Dendritic cell treated with granulocyte-macrophage colony-stimulating factor and Interleukin-4, amounts not matched to agents 40 ng/mL and 50 ng/mL, for 4 days (primary cell): Measurements from ENCODE around the gene FUT7.
A peak's percentile ranks its signal among the peaks of the same experiment; 100 is the strongest.

Experiments used
- H3K27ac Mint-ChIP-seq: one replicate; pipeline ENCODE4 v1.8.0; 2022; ENCODE audit warnings: mild to moderate bottlenecking, mixed read lengths
- H3K27me3 Mint-ChIP-seq: one replicate; pipeline ENCODE4 v1.8.0; 2022; ENCODE audit warnings: mild to moderate bottlenecking, mixed read lengths
- H3K36me3 Mint-ChIP-seq: one replicate; pipeline ENCODE4 v1.8.0; 2022; ENCODE audit warnings: low read depth, mixed read lengths
- H3K4me1 Mint-ChIP-seq: one replicate; pipeline ENCODE4 v1.8.0; 2022; ENCODE audit warnings: low read depth, mixed read lengths
- H3K4me3 Mint-ChIP-seq: one replicate; pipeline ENCODE4 v1.8.0; 2022; ENCODE audit warnings: mild to moderate bottlenecking, moderate library complexity, mixed read lengths
- H3K9me3 Mint-ChIP-seq: one replicate; pipeline ENCODE4 v1.8.0; 2022; ENCODE audit warnings: mixed read lengths
- intact Hi-C: fragments of 100-400 bp; cut with micrococcal nuclease; formaldehyde crosslinking; loops from one replicate; pipeline ENCODE4 v1.15.0; 2022

Gene FUT7, protein sequence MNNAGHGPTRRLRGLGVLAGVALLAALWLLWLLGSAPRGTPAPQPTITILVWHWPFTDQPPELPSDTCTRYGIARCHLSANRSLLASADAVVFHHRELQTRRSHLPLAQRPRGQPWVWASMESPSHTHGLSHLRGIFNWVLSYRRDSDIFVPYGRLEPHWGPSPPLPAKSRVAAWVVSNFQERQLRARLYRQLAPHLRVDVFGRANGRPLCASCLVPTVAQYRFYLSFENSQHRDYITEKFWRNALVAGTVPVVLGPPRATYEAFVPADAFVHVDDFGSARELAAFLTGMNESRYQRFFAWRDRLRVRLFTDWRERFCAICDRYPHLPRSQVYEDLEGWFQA

DNA sequence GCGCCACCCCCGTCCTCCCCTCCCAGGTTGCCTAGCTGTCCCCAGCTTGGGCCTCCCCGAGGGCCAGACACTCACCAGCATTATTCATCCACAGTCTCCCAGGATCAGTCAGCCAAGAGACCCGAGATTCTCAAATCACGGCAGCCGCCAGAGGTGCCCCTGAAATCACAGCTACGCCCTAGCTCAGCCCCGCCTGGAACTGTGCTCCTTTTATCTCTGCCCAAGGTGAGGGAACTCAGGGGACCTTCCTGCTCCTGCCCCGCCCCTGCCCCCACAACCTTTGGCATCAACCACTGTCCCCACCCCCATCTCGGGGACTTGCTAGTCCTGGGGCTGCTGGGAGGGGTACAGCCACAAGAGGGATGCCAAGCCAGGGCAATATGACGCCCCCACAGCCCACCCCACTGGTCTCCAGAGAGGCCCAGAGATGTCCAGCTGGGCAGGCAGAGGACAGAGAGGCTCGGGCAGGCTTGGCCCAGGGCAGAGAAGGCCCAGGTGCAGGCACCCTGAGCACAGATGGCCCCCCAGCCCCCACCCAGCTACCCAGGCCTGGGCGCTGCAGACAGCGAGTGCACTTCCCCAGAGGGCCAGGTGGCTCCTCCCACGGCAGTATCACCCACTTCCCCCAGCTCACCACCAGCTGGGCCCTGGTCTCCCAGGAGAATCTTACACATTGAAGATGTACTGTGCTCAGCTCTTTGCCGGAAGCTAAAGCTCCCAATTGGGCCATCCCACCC, at the start of gene FUT7:
Gene FUT7, minus strand, starts transcription at position 185 of the 737 bp plus-strand sequence. Its CDS starts 97 bp downstream, at position 88.
- intact Hi-C loops, result no loop called here
- peak within 1 kb of the TSS; percentile 90 for H3K27ac Mint-ChIP-seq
- peaks cover 89% of the 10 kb centered on the region for H3K4me1 Mint-ChIP-seq
- H3K9me3 Mint-ChIP-seq, result no peaks in the 10 kb centered on the region
- peaks cover 3% of the 10 kb centered on the region for H3K27me3 Mint-ChIP-seq
- H3K36me3 Mint-ChIP-seq, result peaks cover 42% of the 10 kb centered on the region
- H3K4me3 Mint-ChIP-seq, result peak within 1 kb of the TSS; percentile 92

GRCh38 chr9:137080260-137081122, 48.6 kb upstream of the FUT7 start:
- Mint-ChIP-seq H3K36me3 (peaks cover 68% of the 10 kb centered on the region), H3K27me3 (no peaks in the 10 kb centered on the region), H3K27ac (no peak overlapping the region), H3K4me1 (peaks cover 64% of the 10 kb centered on the region), H3K9me3 (no peaks in the 10 kb centered on the region), H3K4me3 (peak overlapping the region; percentile 14)
- intact Hi-C loops, result no loop called here

GRCh38 chr9:137079401-137079787, 47.5 kb upstream of the FUT7 start:
- Mint-ChIP-seq H3K27me3 (no peaks in the 10 kb centered on the region), H3K36me3 (peaks cover 73% of the 10 kb centered on the region), H3K4me1 (peaks cover 64% of the 10 kb centered on the region), H3K4me3 (peak overlapping the region; percentile 39), H3K9me3 (no peaks in the 10 kb centered on the region), H3K27ac (no peak overlapping the region)
- intact Hi-C loops, result no loop called here

DNA sequence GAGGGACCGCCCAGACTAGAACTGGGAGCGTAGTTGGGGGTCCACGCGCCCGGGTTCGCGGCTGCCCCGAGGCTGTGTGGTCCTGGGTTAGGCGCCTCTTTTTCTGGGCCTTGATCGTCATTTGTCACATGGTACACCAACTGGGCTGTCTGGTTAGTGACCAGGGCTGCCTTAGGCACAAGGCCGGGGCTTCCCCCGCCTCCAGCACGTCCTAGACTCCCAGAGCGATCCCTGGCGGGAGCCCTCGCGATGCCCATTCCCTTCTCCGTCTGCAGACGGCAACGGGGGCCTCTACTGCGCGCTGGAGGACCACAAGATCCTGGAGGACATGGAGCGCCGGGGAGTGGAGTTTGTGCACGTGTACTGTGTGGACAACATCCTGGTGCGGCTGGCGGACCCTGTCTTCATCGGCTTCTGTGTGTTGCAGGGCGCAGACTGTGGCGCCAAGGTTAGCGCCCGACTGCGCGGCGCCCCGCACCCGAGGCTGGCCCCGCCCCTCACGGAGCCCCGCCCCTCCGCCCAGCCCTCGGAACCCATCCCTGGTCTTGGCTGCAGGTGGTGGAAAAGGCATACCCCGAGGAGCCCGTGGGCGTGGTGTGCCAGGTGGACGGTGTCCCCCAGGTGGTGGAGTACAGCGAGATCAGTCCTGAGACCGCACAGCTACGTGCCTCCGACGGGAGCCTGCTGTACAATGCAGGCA, 47.0 kb upstream of the FUT7 start:
- no peak overlapping the region for H3K27ac Mint-ChIP-seq
- peak overlapping the region; percentile 78 for H3K4me3 Mint-ChIP-seq
- intact Hi-C loops, result no loop called here
- peaks cover 67% of the 10 kb centered on the region for H3K36me3 Mint-ChIP-seq
- no peaks in the 10 kb centered on the region for H3K27me3 Mint-ChIP-seq
- H3K4me1 Mint-ChIP-seq, result peaks cover 66% of the 10 kb centered on the region
- H3K9me3 Mint-ChIP-seq, result no peaks in the 10 kb centered on the region

DNA sequence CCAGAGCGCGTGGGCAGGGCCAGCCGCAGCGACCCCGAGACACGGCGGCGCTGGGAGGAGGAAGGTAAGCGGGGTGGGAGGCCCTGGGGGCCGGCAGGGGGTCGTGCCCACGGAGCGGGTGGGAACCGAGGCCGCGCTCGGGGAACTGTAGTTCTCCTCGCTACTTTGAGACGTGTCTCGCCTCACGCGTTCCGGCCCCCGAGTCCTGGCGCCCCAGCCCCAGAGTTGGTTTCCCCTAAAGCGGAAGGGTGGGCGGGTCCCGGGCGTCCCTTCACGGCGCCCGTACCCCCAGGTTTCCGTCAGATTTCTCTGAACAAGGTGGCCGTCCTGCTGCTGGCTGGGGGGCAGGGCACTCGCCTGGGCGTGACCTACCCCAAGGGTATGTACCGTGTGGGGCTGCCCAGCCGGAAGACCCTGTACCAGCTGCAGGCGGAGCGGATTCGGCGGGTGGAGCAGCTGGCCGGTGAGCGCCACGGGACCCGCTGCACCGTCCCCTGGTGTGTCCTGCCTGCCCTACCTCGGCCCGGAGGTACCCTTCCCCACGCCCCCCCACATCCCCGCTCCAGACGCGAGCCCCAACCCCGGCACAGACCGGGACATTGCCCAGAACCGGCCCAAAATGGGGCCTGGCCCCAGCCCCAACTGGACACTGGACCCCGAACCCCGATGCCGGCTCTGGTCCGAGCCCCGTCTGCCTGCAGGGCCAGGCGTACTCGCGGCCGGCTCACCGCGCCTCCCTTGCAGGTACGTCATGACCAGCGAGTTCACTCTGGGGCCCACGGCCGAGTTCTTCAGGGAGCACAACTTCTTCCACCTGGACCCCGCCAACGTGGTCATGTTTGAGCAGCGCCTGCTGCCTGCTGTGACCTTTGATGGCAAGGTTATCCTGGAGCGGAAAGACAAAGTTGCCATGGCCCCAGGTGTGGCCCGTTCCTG, 46.1 kb upstream of the FUT7 start:
- Mint-ChIP-seq H3K27ac (peak overlapping the region; percentile 89), H3K36me3 (peaks cover 59% of the 10 kb centered on the region), H3K9me3 (no peaks in the 10 kb centered on the region), H3K27me3 (no peaks in the 10 kb centered on the region), H3K4me3 (peak overlapping the region; percentile 78), H3K4me1 (peaks cover 66% of the 10 kb centered on the region)
- intact Hi-C loops, result loop anchor here (1.0 kb wide), 1 partner anchor 7 kb away; no protein-coding TSS in a partner anchor

DNA sequence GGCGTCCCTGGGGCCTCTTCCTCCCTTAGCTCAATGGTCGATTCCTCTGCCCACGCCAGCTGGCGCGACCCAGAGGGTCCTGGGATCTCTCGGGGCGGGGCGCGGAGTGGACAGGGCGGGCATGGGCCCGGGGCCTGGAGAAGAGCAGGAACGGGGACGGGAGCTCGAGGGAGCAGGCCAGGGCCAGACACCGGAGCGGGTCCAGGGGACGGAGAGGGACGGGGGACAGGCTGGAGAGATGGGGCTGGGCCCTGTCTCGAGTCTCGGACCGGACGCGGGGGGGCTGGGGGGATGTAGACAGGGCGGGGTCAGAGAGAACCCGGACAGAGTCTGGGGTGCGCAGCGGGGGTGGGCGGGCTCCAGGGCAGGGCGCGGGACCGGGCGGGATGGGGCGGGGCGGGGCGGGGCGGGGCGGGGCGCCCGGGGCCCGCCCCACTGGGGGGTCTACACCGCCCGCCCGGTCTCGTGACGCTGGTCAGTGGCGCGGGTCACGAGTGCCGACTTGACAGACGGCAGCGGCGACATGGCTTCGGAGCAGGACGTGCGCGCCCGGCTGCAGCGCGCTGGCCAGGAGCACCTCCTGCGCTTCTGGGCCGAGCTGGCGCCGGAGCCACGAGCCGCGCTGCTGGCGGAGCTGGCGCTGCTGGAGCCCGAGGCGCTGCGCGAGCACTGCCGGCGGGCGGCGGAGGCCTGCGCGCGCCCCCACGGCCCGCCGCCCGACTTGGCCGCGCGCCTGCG, 45.3 kb upstream of the FUT7 start, which contains the start of gene UAP1L1:
Gene UAP1L1, plus strand, starts transcription at position 508 of the 738 bp plus-strand sequence. Its CDS starts 16 bp downstream, at position 524.
- peak within 1 kb of the TSS; percentile 78 for H3K4me3 Mint-ChIP-seq
- H3K27me3 Mint-ChIP-seq, result no peaks in the 10 kb centered on the region
- peaks cover 50% of the 10 kb centered on the region for H3K36me3 Mint-ChIP-seq
- no peaks in the 10 kb centered on the region for H3K9me3 Mint-ChIP-seq
- peak within 1 kb of the TSS; percentile 89 for H3K27ac Mint-ChIP-seq
- H3K4me1 Mint-ChIP-seq, result peaks cover 64% of the 10 kb centered on the region
- intact Hi-C loops, result loop anchor here (1.0 kb wide), 1 partner anchor 8 kb away; no protein-coding TSS in a partner anchor

GRCh38 chr9:137076636-137077009, 44.7 kb upstream of the FUT7 start:
- peaks cover 45% of the 10 kb centered on the region for H3K36me3 Mint-ChIP-seq
- intact Hi-C loops, result loop anchor here (1.0 kb wide), 1 partner anchor 9 kb away; no protein-coding TSS in a partner anchor
- H3K9me3 Mint-ChIP-seq, result no peaks in the 10 kb centered on the region
- peak overlapping the region; percentile 74 for H3K4me3 Mint-ChIP-seq
- H3K27ac Mint-ChIP-seq, result peak overlapping the region; percentile 89
- peaks cover 64% of the 10 kb centered on the region for H3K4me1 Mint-ChIP-seq
- no peaks in the 10 kb centered on the region for H3K27me3 Mint-ChIP-seq

- H3K27ac Mint-ChIP-seq, result peak overlapping the region; percentile 89
- intact Hi-C loops, result no loop called here
- H3K9me3 Mint-ChIP-seq, result no peaks in the 10 kb centered on the region
- no peaks in the 10 kb centered on the region for H3K27me3 Mint-ChIP-seq
- peaks cover 32% of the 10 kb centered on the region for H3K36me3 Mint-ChIP-seq
- H3K4me1 Mint-ChIP-seq, result peaks cover 72% of the 10 kb centered on the region
- H3K4me3 Mint-ChIP-seq, result no peak overlapping the region
Measured at GRCh38 chr9:137075275-137075775, 43.4 kb upstream of the FUT7 start.

DNA sequence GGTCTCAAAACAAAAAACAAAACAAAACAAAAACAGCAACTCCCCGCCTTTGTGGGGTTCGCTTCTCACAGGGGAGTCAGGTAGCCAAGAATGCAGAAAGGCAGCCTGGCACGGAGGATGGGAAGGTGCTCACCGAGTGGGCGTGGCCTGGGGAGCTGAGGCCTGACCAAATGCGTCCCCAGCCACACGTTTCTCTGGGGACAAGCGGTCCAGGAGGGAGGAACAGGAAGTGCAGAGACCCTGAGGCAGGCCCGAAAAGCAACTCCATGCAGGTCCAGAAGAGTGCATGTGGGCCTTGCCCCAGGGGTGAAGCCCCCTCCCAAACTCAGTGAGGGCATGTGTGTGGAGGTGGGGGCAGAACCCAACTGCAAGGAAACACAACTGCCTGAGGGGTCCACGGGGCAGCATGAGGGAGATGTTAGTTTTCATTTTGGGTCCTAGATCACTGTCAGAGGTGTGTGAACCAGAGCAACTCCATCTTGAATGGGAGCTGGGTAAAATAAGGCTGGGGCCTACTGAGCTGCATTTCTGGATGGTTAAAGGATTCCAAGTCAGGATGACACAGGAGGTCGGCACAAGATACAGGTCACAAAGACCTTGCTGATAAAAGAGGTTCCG, 42.9 kb upstream of the FUT7 start:
- H3K27ac Mint-ChIP-seq, result peak overlapping the region; percentile 89
- H3K4me3 Mint-ChIP-seq, result no peak overlapping the region
- peaks cover 68% of the 10 kb centered on the region for H3K4me1 Mint-ChIP-seq
- intact Hi-C loops, result no loop called here
- H3K36me3 Mint-ChIP-seq, result peaks cover 26% of the 10 kb centered on the region
- H3K9me3 Mint-ChIP-seq, result no peaks in the 10 kb centered on the region
- no peaks in the 10 kb centered on the region for H3K27me3 Mint-ChIP-seq

DNA sequence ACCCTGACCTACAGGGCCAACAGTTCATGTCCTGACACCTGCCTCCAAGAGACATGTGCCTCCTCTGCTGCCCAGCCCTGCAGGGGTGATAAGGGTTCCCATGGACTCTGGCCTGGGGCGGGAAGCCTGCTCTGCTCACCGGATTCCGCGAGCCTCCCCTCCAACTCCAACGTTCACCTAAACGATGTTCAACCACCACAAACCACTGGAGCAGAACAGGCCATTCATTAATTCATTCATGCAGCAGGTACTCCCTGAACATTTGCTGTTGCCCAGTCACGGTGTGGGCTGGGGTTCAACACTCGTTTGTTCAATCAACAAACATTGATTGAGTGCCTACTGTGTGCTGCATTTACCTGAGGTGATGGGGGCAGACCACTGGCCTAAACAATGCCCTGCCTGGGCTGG, 42.1 kb upstream of the FUT7 start:
- intact Hi-C loops, result no loop called here
- no peaks in the 10 kb centered on the region for H3K9me3 Mint-ChIP-seq
- H3K36me3 Mint-ChIP-seq, result peaks cover 19% of the 10 kb centered on the region
- H3K4me3 Mint-ChIP-seq, result peak overlapping the region; percentile 23
- H3K27ac Mint-ChIP-seq, result peak overlapping the region; percentile 89
- no peaks in the 10 kb centered on the region for H3K27me3 Mint-ChIP-seq
- peaks cover 65% of the 10 kb centered on the region for H3K4me1 Mint-ChIP-seq

GRCh38 chr9:137071282-137071681, 39.4 kb upstream of the FUT7 start:
- H3K36me3 Mint-ChIP-seq, result peaks cover 6% of the 10 kb centered on the region
- peaks cover 63% of the 10 kb centered on the region for H3K4me1 Mint-ChIP-seq
- intact Hi-C loops, result no loop called here
- H3K27me3 Mint-ChIP-seq, result no peaks in the 10 kb centered on the region
- H3K4me3 Mint-ChIP-seq, result peak overlapping the region; percentile 83
- peak overlapping the region; percentile 89 for H3K27ac Mint-ChIP-seq
- H3K9me3 Mint-ChIP-seq, result no peaks in the 10 kb centered on the region
